A673 (cell line): ENCODE measurements around the gene NSMCE4A.

Source experiments
- EZH2 ChIP-seq: fragments of 200-600 bp; sonication (generic); IDR thresholded peaks from 2 replicates; pipeline ENCODE4 v1.6.1; 2017; ENCODE audit warnings: borderline replicate concordance, low read depth, mild to moderate bottlenecking, mixed read lengths, antibody characterized with exemption, low read length; ENCODE audit not compliant: poor library complexity, severe bottlenecking
- TF ChIP-seq, protein P1 (sequence below): fragments of 300-800, 200-600 bp; sonication (generic); conservative IDR thresholded peaks from 2 replicates; pipeline ENCODE4 v1.5.1; 2017; ENCODE audit warnings: low read depth, mild to moderate bottlenecking, antibody characterized with exemption, low read length, moderate library complexity, mixed read lengths

DNA sequence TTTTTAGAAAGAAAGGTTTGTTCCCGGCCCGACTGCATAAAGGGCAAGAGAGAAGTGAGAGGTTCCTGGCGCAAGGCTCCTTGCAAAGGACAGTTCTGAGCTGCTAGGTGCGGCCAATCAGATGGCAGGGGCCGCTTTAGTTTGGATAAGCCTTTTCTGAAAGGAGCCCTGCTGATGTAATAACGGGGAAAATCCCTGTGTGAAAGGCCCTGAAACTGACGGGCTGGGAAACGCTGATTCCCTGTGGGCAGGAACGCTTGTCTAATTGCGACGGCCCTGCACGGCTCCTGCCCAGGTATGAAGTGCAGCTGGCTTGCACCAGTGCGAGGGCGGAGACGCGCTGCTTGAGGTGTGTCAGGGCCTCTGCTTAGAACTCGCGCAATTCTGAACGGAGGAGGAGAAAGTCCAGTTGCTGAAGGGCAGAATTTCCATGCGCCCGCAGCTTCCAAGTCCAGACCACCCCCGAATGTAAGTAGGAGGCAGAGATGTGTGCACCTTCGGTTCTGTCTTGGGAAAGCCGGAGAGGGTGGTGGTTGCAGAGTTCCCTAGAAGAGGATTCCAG is 44.5 kb upstream of the NSMCE4A start:
- TF ChIP-seq, protein P1, sequence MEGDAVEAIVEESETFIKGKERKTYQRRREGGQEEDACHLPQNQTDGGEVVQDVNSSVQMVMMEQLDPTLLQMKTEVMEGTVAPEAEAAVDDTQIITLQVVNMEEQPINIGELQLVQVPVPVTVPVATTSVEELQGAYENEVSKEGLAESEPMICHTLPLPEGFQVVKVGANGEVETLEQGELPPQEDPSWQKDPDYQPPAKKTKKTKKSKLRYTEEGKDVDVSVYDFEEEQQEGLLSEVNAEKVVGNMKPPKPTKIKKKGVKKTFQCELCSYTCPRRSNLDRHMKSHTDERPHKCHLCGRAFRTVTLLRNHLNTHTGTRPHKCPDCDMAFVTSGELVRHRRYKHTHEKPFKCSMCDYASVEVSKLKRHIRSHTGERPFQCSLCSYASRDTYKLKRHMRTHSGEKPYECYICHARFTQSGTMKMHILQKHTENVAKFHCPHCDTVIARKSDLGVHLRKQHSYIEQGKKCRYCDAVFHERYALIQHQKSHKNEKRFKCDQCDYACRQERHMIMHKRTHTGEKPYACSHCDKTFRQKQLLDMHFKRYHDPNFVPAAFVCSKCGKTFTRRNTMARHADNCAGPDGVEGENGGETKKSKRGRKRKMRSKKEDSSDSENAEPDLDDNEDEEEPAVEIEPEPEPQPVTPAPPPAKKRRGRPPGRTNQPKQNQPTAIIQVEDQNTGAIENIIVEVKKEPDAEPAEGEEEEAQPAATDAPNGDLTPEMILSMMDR: no peak
- no peak for TF ChIP-seq EZH2
